ENCODE data around the gene RHOH. TPM values are rescaled to one million over a fixed set of nuclear protein-coding genes. Genes with fewer than 3 reads are reported as not detected.

The RHOH gene
- total RNA-seq, 3 donors from 2014 or later (not counting 1 experiment from before 2014, with no cell fraction given) = 195 to 233 (median 195) TPM

DNA sequence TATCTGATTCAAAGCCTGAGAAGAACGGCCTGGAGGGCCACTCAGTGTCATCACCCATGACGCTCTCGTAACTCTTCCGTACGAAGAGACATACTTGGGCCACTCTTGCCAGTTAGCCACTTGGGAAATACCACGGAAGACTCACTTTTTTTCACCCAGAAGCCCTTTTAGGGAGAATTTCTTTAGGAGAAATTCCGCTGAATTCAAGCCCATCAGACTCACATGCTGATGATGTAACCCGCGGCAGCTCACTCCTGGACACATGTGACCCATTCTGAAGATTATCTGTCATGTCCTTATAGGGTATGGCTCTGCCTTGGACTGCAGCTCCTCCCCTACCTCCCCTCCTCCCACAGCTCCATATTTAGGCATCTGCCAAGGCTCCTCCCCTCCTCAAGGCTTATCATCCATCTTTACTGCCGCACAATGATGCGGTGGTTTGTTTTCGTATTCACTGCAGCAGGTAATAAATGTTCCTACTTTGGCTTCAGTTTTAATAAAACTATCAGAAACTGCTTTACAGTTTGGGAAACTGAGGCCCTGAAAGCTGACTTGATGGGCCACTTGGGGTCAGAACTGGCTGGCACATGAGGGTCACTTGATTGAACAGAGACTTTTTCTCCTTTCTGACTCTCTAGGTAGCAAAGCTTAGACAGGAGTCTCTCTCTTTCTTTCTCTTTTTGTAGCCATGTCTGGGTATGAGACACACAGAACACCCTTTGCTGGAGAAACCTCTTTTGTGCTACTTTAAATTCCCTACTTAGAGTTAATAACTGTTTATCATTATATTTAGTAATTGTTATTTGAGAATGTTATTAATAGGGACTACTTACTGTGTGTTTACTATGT lies 42.1 kb downstream of the RHOH start:
- peak overlapping the region; percentile 70 for H3K27ac ChIP-seq (ENCODE audit: low read length)
- peaks cover 75% of the 10 kb centered on the region for H3K4me1 ChIP-seq (ENCODE audit: control insufficient read depth, insufficient read depth, low read length)
- H3K27me3 ChIP-seq (ENCODE audit: control insufficient read depth, insufficient read depth, low read length) = no peaks in the 10 kb centered on the region
- H3K4me3 Mint-ChIP-seq = peak overlapping the region; percentile 65
- DNase-seq (peak in 1 of 2 donors; percentile 94), ATAC-seq (peak; percentile 62 to 89 (median 65))
- WGBS (ENCODE audit: insufficient coverage) = 85% methylated on average over 12 of the region's 12 CpGs
- H3K36me3 Mint-ChIP-seq = no peaks in the 10 kb centered on the region
- no peaks in the 10 kb centered on the region for H3K27me3 Mint-ChIP-seq (ENCODE audit: low read depth in 2 of 2)
- no peaks in the 10 kb centered on the region for H3K9me3 ChIP-seq (ENCODE audit: control insufficient read depth, insufficient read depth, low read length)
- peak overlapping the region; percentile 11 to 69 for H3K27ac Mint-ChIP-seq
- H3K4me3 ChIP-seq (ENCODE audit: low read length) = no peak overlapping the region
- H3K36me3 ChIP-seq (ENCODE audit: control insufficient read depth, insufficient read depth, low read length) = peaks cover 34% of the 10 kb centered on the region
- TF ChIP-seq, protein P1, sequence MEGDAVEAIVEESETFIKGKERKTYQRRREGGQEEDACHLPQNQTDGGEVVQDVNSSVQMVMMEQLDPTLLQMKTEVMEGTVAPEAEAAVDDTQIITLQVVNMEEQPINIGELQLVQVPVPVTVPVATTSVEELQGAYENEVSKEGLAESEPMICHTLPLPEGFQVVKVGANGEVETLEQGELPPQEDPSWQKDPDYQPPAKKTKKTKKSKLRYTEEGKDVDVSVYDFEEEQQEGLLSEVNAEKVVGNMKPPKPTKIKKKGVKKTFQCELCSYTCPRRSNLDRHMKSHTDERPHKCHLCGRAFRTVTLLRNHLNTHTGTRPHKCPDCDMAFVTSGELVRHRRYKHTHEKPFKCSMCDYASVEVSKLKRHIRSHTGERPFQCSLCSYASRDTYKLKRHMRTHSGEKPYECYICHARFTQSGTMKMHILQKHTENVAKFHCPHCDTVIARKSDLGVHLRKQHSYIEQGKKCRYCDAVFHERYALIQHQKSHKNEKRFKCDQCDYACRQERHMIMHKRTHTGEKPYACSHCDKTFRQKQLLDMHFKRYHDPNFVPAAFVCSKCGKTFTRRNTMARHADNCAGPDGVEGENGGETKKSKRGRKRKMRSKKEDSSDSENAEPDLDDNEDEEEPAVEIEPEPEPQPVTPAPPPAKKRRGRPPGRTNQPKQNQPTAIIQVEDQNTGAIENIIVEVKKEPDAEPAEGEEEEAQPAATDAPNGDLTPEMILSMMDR (IDR thresholded peaks at IDR 0.05) = no peak
- peaks cover 75 to 80% of the 10 kb centered on the region in 2 donors for H3K4me1 Mint-ChIP-seq
- no peaks in the 10 kb centered on the region for H3K9me3 Mint-ChIP-seq
- intact Hi-C loops (cut with micrococcal nuclease) = no loop called here

DNA sequence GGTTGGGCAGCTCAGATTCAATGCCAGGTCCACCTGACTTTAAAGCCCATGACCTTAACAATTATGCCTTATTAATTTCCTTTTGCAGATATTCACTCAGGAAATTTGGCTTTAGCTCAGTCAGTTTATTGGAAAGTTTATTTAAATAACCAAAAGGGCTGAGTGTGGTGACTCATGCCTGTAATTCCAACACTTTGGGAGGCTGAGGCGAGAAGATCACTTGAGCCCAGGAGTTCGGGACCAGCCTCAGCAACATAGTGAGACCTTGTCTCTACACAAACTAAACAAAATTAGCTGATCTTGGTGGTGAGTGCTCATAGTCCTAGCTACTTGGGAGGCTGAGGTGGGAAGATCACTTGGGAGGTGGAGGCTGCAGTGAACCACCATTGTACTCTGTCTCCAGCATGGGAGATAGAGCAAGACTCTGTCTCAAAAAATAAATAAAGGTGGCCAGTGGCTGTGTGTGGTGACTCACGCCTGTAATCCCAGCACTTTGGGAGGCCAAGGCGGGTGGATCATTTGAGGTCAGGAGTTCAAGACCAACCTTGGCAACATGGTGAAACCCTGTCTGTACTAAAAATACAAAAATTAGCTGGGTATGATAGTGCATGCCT lies 43.3 kb downstream of the RHOH start:
- Histone ChIP-seq H3K27me3 (ENCODE audit: control insufficient read depth, insufficient read depth, low read length) (no peaks in the 10 kb centered on the region), H3K27ac (ENCODE audit: low read length) (no peak overlapping the region), H3K4me3 (ENCODE audit: low read length) (no peak overlapping the region), H3K9me3 (ENCODE audit: control insufficient read depth, insufficient read depth, low read length) (no peaks in the 10 kb centered on the region), H3K36me3 (ENCODE audit: control insufficient read depth, insufficient read depth, low read length) (peaks cover 44% of the 10 kb centered on the region), H3K4me1 (ENCODE audit: control insufficient read depth, insufficient read depth, low read length) (peaks cover 77% of the 10 kb centered on the region)
- peaks cover 73 to 79% of the 10 kb centered on the region in 2 donors for H3K4me1 Mint-ChIP-seq
- TF ChIP-seq, protein P1 (IDR thresholded peaks at IDR 0.05) = no peak
- peak overlapping the region in 1 of 2 donors; percentile 67 for H3K27ac Mint-ChIP-seq
- peaks cover 10% of the 10 kb centered on the region for H3K36me3 Mint-ChIP-seq
- intact Hi-C loops (cut with micrococcal nuclease) = loop anchor here (10.0 kb wide), 1 partner anchor 65 kb away; no protein-coding TSS in a partner anchor
- WGBS (ENCODE audit: insufficient coverage) = 86% methylated on average over 4 of the region's 4 CpGs
- no peaks in the 10 kb centered on the region for H3K27me3 Mint-ChIP-seq (ENCODE audit: low read depth in 2 of 2)
- H3K9me3 Mint-ChIP-seq = no peaks in the 10 kb centered on the region
- DNase-seq (no peak), ATAC-seq (no peak)
- no peak overlapping the region for H3K4me3 Mint-ChIP-seq

DNA sequence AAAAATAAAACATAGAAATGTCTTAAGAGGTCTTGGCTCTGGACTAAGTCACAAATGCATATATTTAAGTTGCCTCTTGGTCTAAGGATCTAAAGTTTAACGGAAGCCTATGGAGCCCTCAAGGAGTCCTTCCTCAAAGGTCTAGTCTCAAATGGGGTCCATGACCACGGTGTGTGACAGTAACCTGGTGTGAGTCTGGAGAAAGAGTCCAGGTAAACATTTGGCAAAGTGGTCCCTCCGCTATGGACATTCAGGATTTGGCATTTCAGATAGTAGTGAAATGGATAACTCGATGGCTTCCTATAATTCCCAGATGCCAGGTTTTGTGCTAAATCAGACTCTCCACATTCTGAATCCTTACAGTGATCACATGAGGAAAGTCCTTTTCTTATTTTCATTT lies 44.2 kb downstream of the RHOH start:
- Histone ChIP-seq H3K4me3 (ENCODE audit: low read length) (no peak overlapping the region), H3K27ac (ENCODE audit: low read length) (no peak overlapping the region), H3K36me3 (ENCODE audit: control insufficient read depth, insufficient read depth, low read length) (peaks cover 45% of the 10 kb centered on the region), H3K9me3 (ENCODE audit: control insufficient read depth, insufficient read depth, low read length) (no peaks in the 10 kb centered on the region), H3K27me3 (ENCODE audit: control insufficient read depth, insufficient read depth, low read length) (no peaks in the 10 kb centered on the region), H3K4me1 (ENCODE audit: control insufficient read depth, insufficient read depth, low read length) (peaks cover 79% of the 10 kb centered on the region)
- no peak for DNase-seq
- Mint-ChIP-seq H3K27me3 (ENCODE audit: low read depth in 2 of 2) (no peaks in the 10 kb centered on the region), H3K36me3 (peaks cover 11% of the 10 kb centered on the region), H3K9me3 (no peaks in the 10 kb centered on the region), H3K4me3 (no peak overlapping the region), H3K27ac (peak overlapping the region in 1 of 2 donors; percentile 85), H3K4me1 (peaks cover 75% of the 10 kb centered on the region in 2 donors)
- TF ChIP-seq, protein P1 (IDR thresholded peaks at IDR 0.05) = no peak
- intact Hi-C loops (cut with micrococcal nuclease) = loop anchor here (10.0 kb wide), 1 partner anchor 64 kb away; no protein-coding TSS in a partner anchor
- 70% methylated on average over 4 of the region's 4 CpGs for WGBS (ENCODE audit: insufficient coverage)
- ATAC-seq = no peak
